ENCODE data around the gene FRMPD1.

The FRMPD1 gene

GRCh38 chr9:37677435-37677834, 26.7 kb downstream of the FRMPD1 start:
- DNase-seq (ENCODE audit: low read depth, low spot score) = no peak
- H3K27ac ChIP-seq = no peak overlapping the region

DNA sequence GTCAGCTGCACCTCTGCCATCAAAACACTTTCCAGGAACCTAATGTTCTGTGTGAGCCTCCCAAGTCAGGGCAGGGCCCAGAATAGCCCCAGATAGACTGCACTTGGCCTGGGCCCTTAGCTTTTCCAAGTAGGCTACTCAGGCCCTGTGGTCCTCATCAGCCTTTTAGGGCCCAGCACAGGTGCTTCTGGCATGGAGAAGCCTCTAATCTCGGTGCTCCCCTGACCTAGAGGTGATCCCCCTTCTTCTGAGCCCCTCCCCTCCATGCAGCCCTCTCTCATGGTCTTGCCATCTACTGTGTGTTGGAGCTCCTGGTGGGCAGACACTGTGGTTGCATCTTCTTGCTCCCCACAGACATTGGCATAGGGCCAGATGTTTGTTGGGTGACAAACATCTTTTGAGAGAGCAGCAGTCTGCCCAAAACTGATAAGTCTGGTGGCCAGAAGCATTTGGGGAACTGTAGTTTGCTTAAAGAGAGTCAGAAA, 28.1 kb downstream of the FRMPD1 start:
- DNase-seq (ENCODE audit: low read depth, low spot score) = no peak
- H3K27ac ChIP-seq = no peak overlapping the region

GRCh38 chr9:37679649-37680402, 29.1 kb downstream of the FRMPD1 start:
- H3K27ac ChIP-seq = no peak overlapping the region
- DNase-seq (ENCODE audit: low read depth, low spot score) = no peak

DNA sequence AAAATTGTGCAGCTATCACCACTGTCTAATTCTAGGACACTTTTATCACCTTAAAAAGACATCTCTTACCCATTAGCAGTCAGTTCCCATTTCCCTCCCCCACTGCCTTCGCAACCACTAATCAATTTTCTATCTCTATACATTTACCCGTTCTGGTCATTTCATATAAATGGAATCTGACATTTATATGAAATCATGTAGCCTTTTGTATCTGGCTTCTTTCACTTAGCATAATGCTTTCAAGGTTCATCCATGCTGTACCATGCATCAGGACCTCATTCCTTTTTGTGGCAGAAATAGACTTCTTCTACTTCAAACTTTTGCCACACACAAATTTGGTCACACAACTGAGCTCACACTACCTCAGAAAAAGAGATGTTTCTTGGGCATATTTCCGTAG, 32.2 kb downstream of the FRMPD1 start:
- no peak for DNase-seq (ENCODE audit: low read depth, low spot score)
- H3K27ac ChIP-seq = no peak overlapping the region

GRCh38 chr9:37683531-37684371, 33.0 kb downstream of the FRMPD1 start:
- no peak overlapping the region for H3K27ac ChIP-seq
- no peak for DNase-seq (ENCODE audit: low read depth, low spot score)

GRCh38 chr9:37692622-37693221, 42.0 kb downstream of the FRMPD1 start:
- no peak overlapping the region for H3K27ac ChIP-seq
- DNase-seq (ENCODE audit: low read depth, low spot score) = no peak

GRCh38 chr9:37693260-37693659, 42.5 kb downstream of the FRMPD1 start:
- H3K27ac ChIP-seq = no peak overlapping the region
- DNase-seq (ENCODE audit: low read depth, low spot score) = no peak

GRCh38 chr9:37694355-37694754, 43.6 kb downstream of the FRMPD1 start:
- no peak for DNase-seq (ENCODE audit: low read depth, low spot score)
- H3K27ac ChIP-seq = no peak overlapping the region

- H3K27ac ChIP-seq = no peak overlapping the region
Observed at GRCh38 chr9:37696528-37696927, 45.8 kb downstream of the FRMPD1 start.

GRCh38 chr9:37700131-37700530, 49.4 kb downstream of the FRMPD1 start:
- H3K27ac ChIP-seq = no peak overlapping the region
- no peak for DNase-seq (ENCODE audit: low read depth, low spot score)

More at GRCh38 chr9:37696528-37696927, 45.8 kb downstream of the FRMPD1 start:
- no peak for DNase-seq (ENCODE audit: low read depth, low spot score)

- DNase-seq (ENCODE audit: low read depth, low spot score) = no peak
- H3K27ac ChIP-seq = no peak overlapping the region
Observed at GRCh38 chr9:37700900-37701299, 50.1 kb downstream of the FRMPD1 start.

- no peak for DNase-seq (ENCODE audit: low read depth, low spot score)
- H3K27ac ChIP-seq = no peak overlapping the region
Observed at GRCh38 chr9:37705787-37706186, 55.0 kb downstream of the FRMPD1 start.

DNA sequence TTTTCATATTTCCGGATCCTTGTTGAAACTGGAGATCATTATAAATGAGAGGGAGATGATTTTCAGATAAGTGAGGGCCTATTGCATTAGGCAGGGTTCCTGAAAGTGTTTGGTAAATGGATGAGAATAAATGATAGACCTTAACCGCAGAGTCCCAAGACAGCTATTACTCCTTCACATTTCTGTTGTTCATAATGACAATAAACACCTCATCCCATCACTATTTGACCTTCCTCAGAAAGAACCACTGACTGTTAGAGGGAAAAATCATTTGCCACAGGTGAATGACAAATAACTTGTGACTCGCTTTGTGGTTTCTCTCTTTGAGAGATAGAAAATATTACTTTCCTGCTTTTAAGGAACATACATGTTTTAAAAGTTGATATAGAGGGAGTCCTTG, 55.5 kb downstream of the FRMPD1 start:
- H3K27ac ChIP-seq = no peak overlapping the region
- DNase-seq (ENCODE audit: low read depth, low spot score) = peak; percentile 22

DNA sequence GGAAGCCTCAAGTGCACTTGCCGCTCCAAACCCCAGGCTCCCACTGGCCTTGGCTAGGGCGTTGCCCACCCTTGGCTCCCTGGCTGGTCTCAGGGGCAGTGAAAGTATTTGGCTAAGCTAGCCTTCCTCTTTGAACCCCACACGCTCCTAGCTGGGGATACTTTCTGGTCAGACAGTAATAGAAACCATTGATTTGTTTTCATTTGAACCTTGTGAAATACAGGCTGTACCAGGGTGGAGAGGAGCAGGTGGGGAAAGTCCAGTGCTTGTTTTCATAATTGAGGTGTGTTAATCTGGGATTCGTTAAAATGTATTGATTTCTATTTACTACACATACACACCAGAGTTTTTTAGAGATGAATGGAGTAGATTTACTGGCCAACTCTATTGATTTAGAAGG, 57.0 kb downstream of the FRMPD1 start:
- DNase-seq (ENCODE audit: low read depth, low spot score) = no peak
- H3K27ac ChIP-seq = no peak overlapping the region

DNA sequence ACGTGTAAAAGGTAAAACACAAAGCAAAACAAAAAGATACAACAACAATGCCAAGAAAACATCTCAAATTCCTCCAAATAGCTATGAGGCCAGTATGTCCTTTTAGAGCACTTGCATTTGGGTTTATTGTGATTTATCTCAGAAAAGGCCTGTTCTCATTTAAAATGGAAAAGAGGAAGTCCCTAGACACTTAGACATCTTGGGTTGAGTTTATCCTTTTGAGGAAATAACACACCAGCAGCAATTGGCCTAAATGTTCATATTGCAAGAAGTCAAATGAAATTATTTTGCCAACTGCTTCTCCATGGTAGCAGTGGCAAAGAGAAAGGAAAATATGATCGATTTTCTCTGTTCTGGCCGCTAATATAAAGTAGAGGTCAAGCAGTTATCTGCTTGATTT, 59.3 kb downstream of the FRMPD1 start:
- H3K27ac ChIP-seq = no peak overlapping the region
- no peak for DNase-seq (ENCODE audit: low read depth, low spot score)

DNA sequence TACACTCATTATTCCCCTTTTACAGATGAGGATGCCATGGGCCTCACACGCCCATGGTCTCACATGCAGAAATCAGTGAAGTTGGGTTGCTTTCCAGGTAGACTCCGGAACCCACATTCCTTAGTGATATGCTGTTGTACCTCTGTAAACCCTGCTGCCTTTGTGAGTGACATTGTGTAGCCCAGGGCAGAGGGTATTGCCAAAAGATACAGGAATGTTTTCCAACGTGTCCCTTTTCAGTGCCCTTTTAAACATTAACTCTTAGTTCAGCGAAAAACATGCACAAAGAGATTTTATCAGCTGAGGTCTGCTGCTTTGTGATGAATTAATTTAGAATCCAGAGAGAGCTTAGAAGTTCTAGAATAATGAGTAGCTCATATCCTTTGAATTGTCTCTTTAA, 64.5 kb downstream of the FRMPD1 start:
- no peak for DNase-seq (ENCODE audit: low read depth, low spot score)
- no peak overlapping the region for H3K27ac ChIP-seq

DNA sequence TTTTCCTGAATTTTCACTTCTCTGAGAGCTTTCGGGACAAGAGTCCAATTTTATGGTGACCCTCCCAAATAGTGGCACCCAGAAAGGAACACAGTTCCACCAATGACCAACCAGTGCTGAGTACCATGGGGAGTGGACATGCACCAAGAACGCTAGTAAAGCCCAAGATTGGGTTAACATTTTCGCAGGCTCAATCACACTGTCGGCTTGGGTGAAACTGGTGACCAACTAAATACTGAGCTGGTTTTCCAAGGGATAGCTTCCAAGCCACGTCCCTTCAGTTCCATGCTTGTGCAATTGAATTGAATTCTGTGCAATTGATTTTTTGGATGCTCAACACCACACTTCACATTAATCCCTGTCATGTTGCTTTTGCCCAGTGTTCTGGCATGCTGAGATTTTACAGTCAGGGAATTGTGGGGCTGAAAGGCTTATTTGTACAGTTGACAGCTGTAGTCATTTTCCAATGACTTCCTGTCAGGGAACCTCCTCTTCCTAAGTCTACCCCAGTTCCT, 65.3 kb downstream of the FRMPD1 start:
- H3K27ac ChIP-seq = no peak overlapping the region

GRCh38 chr9:37719526-37719925, 68.8 kb downstream of the FRMPD1 start:
- no peak overlapping the region for H3K27ac ChIP-seq
- no peak for DNase-seq (ENCODE audit: low read depth, low spot score)

More for the DNA sequence above, 65.3 kb downstream of the FRMPD1 start:
- DNase-seq (ENCODE audit: low read depth, low spot score) = no peak

- no peak overlapping the region for H3K27ac ChIP-seq
- DNase-seq (ENCODE audit: low read depth, low spot score) = no peak
Observed at GRCh38 chr9:37727013-37727412, 76.3 kb downstream of the FRMPD1 start.

DNA sequence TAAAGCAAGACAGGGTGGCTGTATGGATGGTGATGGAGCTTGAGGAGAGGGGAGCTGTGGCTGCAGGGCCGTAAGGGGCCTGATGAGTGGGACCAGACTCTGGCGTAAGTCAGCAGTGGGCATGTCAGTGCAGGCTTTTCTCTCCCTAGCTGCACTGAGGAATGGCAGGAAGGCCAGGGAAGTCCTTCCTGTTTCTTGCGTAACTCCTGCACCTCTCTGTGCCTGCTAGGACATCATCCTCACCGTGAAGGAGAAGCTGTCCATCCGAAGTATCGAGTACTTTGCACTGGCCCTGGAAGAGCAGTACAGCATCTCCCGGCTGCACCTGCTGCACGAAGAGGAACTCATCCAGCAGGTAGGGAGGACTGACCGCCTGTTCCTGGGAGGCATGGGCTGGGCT, 78.7 kb downstream of the FRMPD1 start:
- peak; percentile 49 for DNase-seq (ENCODE audit: low read depth, low spot score)
- peak overlapping the region; percentile 16 for H3K27ac ChIP-seq

DNA sequence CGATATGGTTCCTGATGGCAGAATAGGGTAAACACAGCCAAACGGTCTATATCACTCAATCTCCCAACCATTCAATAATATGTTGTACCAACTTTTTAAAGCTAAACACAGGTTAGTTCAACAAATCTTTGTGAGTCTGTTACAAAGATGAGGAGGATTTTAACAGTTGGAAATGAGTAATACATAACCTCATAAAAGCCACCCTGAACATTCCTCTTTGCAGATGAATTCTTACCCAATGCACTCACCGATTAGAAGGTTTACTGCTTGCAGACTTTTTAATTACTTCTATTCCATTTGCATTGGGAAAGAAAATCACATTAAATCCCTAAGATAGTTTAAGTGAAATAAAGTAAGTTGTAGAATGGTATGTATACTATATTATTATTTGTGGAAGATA, 79.5 kb downstream of the FRMPD1 start:
- DNase-seq (ENCODE audit: low read depth, low spot score) = no peak
- peak overlapping the region; percentile 16 for H3K27ac ChIP-seq
